ENCODE results near the gene SULF2.
"Not testable (repeated sequence)": the region's sequence is repeated elsewhere in the genome, so short reads cannot be mapped to it uniquely, and the experiment has no call there.

SULF2 gene

GRCh38 chr20:47804224-47804825 is 19.0 kb upstream of the SULF2 start:
- not testable (repeated sequence) for DNase-seq

GRCh38 chr20:47802975-47803374 is 17.7 kb upstream of the SULF2 start:
- DNase-seq = no peak

GRCh38 chr20:47802226-47802920 is 17.1 kb upstream of the SULF2 start:
- no peak for DNase-seq

GRCh38 chr20:47801759-47802158 is 16.5 kb upstream of the SULF2 start:
- DNase-seq = no peak

- DNase-seq = no peak
Measured at GRCh38 chr20:47801079-47801478, 15.8 kb upstream of the SULF2 start.

- DNase-seq = no peak
Measured at GRCh38 chr20:47800623-47801022, 15.3 kb upstream of the SULF2 start.

GRCh38 chr20:47799116-47799715 is 13.9 kb upstream of the SULF2 start:
- DNase-seq = no peak

GRCh38 chr20:47796971-47797370 is 11.7 kb upstream of the SULF2 start:
- no peak for DNase-seq

GRCh38 chr20:47795214-47795907 is 10.1 kb upstream of the SULF2 start:
- no peak for DNase-seq

- DNase-seq = not testable (repeated sequence)
Measured at GRCh38 chr20:47794264-47794663, 9.0 kb upstream of the SULF2 start.

GRCh38 chr20:47792021-47792618 is 6.8 kb upstream of the SULF2 start:
- no peak for DNase-seq

GRCh38 chr20:47791084-47791599 is 5.9 kb upstream of the SULF2 start:
- DNase-seq = no peak

GRCh38 chr20:47790580-47790965 is 5.3 kb upstream of the SULF2 start:
- no peak for DNase-seq

GRCh38 chr20:47789764-47790579 is 4.7 kb upstream of the SULF2 start:
- no peak for DNase-seq

- DNase-seq = no peak
Measured at GRCh38 chr20:47789081-47789763, 3.9 kb upstream of the SULF2 start.

- DNase-seq = no peak
Measured at GRCh38 chr20:47788741-47789080, 3.4 kb upstream of the SULF2 start.

GRCh38 chr20:47786765-47787107 is 1.5 kb upstream of the SULF2 start:
- no peak for DNase-seq

GRCh38 chr20:47785854-47786764 is 828 bp upstream of the SULF2 start:
- DNase-seq = no peak

GRCh38 chr20:47784599-47785310 is 526 bp downstream of the SULF2 start:
- DNase-seq = no peak
